Lung microvascular endothelial cell (primary cell): ENCODE results near the gene EPHA8. TPM values are rescaled to one million over a fixed set of nuclear protein-coding genes. Genes with fewer than 3 reads are reported as not detected.

ENCODE experiments used
- DNase-seq, 2 donors: peaks; one replicate each; pipeline versions ENCODE4 v3.0.0 to v3.0.0-alpha.2; 2010; ENCODE audit warnings: low read depth in 2 of 2
- total RNA-seq: library from RNA; depleted of rRNA; stranded (reverse); fragments of >200 nt; gene quantifications from 2 replicates; pipeline ENCODE4 v1.2.1, GENCODE V29; 2014

EPHA8 gene
- total RNA-seq, 1 donor from 2014 or later = not detected

DNA sequence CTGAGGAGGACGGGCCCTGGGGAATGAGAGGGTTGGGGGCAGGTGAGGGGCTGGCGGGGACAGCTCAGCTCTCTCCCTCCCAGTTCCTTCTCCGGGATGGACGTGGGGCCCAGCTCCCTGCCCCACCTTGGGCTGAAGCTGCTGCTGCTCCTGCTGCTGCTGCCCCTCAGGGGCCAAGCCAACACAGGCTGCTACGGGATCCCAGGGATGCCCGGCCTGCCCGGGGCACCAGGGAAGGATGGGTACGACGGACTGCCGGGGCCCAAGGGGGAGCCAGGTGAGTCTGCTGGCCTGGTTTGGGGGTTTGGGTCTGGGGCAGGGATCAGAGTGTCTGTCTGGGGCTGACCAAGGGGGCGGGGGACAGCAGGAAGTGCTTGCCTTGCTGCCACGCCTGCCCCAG, 80.6 kb downstream of the EPHA8 start:
- no peak for DNase-seq

DNA sequence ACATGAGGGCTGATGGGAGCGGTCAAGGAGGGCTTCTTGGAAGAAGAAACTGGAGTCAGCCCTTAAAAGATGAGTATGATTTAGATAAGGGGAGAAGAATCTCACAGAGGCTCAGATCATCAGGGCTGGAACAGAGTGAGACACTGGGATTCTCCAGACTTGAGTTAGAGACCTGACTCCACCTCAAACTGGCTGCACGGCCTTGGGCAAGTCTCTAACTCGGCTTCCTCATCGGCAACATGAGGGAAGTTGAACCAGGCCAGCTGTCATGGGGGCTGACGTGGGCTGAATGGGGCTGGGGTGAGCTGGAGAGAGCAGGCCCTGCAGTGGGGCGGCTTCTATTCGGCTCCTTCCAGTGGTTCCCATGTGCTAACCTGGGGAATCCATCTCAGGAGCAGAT, 82.6 kb downstream of the EPHA8 start:
- DNase-seq = no peak

GRCh38 chr1:22646384-22646783, 83.1 kb downstream of the EPHA8 start:
- no peak for DNase-seq

DNA sequence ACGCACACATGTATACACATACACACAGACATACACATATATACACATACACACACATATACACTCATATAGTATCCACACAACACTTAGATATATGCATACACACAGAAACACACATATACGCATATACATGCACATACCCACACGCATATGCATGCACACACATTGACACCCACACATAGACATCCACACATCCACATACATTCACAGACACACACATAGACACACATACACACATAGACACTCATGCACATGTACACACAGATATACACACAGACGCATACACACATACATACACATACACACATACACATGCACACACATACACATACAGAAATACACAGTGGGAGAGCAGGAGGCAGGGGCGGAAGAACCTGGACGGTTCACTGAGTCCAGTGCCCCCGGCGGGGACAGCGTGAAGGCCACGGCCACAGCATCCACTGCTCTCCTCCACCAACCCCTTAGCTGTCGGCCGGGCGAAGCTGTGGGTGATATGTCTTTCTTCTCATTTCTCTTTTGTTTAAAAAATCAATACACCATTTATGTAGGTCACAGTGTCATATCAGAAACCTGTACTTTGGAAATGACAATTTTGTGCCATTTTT, 86.9 kb downstream of the EPHA8 start:
- no peak for DNase-seq

DNA sequence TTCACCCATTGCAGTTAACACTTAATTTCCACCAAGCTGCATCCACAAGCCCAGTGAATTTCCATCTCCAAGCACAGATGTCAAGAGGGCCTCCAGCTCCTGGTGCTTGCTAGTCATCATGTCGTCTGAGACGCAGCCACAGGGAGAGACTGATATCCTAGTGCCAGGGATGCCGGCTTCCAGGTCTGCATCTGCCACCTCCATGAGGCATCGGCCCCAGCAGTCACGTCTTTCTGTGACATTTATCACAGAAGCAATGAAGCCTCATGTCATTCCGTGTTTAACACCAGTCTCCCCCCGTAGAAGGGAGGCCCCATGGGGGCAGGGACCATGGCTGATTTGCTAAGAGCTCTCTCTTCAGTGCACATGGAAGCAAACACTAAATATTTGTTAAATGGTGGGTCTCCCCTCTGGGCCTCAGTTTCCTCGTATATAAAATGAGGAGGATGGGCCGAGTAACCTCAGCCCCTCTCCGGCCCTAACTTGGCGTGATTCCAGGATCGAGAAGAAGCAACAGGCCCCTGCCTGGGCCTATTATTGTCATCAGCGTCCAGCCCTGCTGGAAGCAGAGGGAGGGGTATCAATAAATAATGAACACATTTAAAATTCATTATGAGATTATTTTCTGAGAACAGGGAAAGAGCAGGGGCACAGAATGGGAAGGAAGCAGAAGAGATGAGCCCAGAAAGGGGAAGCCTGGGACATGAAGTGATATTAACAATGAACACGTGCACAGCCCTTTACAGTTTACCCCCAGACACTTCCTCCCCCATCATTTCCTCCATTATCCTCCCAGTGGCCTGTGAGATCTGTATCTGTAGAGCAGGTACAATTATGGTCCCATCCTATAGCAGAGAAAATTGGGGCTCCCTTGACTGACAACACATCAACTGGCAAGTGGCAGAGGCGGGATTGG, 88.9 kb downstream of the EPHA8 start:
- no peak for DNase-seq

DNA sequence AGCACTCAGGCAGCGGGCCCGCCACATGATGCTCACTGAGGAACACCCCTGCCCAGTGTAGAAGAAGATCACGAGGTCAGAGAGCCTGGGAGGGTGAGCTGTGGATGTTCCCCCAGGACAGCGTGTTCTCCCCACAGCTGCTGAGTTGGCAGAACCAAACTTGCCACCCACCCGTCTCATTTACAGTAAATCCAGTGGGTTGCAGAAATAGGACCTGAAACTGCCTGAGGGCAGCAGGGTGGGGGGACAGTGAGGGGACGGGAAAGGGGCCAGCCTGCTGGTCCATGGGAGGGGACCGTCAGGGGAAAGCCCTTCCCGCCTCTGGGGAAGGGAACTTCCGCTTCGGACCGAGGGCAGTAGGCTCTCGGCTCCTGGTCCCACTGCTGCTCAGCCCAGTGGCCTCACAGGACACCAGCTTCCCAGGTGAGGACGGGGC, 89.6 kb downstream of the EPHA8 start, which contains the start of gene C1QB:
Gene C1QB, plus strand, starts transcription at position 356 of the 436 bp plus-strand sequence. CDS start 6,227 bp downstream, outside the sequence.
- no peak for DNase-seq

Other genes starting within 250 kb of the EPHA8 start
- gene ZBTB40, start 111.6 kb upstream of the EPHA8 start, total RNA-seq = 5.9 and 9.7 TPM in 2 replicates
- gene C1QA, start 73.1 kb downstream of the EPHA8 start, total RNA-seq = not detected in 2 replicates
- not detected in 2 replicates for gene C1QC, start 80.1 kb downstream of the EPHA8 start, total RNA-seq
- gene C1QB, start 89.7 kb downstream of the EPHA8 start, total RNA-seq = not detected in 2 replicates
- gene EPHB2, start 147.3 kb downstream of the EPHA8 start, total RNA-seq = 18.7 and 20.9 TPM in 2 replicates